GM18873 (cell line): ENCODE data around the gene SNX20.
A peak's percentile ranks its signal among the peaks of the same experiment; 100 is the strongest.

Experiments used
- ATAC-seq: cut with Tn5 transposase; IDR thresholded peaks from one replicate; pipeline ENCODE4 v1.9.1; 2021; ENCODE audit warnings: mild to moderate bottlenecking, moderate library complexity, moderate number of reproducible peaks; ENCODE audit not compliant: unreplicated experiment, low FRiP score

SNX20 gene

GRCh38 chr16:50705436-50706110 lies 24.5 kb upstream of the SNX20 start:
- no peak for ATAC-seq

- ATAC-seq = no peak
Measured at GRCh38 chr16:50704245-50704644, 23.1 kb upstream of the SNX20 start.

GRCh38 chr16:50702725-50703124 lies 21.6 kb upstream of the SNX20 start:
- ATAC-seq = no peak

DNA sequence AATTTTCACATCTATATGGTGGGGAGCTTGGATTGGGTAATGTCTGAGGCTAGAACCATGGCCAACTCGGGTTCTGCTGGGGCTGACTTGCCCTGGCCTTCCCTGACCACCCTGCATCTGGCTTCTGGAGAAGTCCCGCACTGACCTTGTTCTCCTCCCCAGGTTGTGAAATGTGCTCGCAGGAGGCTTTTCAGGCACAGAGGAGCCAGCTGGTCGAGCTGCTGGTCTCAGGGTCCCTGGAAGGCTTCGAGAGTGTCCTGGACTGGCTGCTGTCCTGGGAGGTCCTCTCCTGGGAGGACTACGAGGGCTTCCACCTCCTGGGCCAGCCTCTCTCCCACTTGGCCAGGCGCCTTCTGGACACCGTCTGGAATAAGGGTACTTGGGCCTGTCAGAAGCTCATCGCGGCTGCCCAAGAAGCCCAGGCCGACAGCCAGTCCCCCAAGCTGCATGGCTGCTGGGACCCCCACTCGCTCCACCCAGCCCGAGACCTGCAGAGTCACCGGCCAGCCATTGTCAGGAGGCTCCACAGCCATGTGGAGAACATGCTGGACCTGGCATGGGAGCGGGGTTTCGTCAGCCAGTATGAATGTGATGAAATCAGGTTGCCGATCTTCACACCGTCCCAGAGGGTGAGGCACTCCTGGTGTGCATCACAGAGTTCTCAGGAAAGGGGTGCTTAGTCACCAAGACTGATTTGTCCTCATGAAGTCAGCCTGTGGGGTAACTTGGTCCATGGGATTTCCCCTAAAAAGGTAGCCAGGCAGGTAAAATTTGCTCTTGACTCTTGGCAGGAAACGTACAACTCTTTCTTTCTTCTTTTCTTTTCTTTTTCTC lies 18.4 kb upstream of the SNX20 start:
- no peak for ATAC-seq

GRCh38 chr16:50697881-50698767 lies 17.0 kb upstream of the SNX20 start:
- ATAC-seq = peak; percentile 48

DNA sequence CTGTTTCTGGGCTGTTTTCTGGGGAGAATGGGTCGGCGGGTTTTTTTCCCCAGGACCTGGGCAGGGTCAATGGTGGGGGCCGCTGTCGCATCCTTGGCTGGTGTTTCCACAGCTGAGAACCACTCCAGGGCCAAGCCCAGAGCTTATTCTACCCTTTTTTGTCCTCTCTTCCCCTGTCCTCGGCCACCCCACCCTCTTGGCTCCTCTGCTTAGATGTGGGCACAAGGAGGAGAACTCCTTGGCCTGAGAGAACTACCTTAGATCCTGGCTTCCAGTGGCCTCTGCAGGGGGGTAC lies 16.3 kb upstream of the SNX20 start:
- no peak for ATAC-seq

DNA sequence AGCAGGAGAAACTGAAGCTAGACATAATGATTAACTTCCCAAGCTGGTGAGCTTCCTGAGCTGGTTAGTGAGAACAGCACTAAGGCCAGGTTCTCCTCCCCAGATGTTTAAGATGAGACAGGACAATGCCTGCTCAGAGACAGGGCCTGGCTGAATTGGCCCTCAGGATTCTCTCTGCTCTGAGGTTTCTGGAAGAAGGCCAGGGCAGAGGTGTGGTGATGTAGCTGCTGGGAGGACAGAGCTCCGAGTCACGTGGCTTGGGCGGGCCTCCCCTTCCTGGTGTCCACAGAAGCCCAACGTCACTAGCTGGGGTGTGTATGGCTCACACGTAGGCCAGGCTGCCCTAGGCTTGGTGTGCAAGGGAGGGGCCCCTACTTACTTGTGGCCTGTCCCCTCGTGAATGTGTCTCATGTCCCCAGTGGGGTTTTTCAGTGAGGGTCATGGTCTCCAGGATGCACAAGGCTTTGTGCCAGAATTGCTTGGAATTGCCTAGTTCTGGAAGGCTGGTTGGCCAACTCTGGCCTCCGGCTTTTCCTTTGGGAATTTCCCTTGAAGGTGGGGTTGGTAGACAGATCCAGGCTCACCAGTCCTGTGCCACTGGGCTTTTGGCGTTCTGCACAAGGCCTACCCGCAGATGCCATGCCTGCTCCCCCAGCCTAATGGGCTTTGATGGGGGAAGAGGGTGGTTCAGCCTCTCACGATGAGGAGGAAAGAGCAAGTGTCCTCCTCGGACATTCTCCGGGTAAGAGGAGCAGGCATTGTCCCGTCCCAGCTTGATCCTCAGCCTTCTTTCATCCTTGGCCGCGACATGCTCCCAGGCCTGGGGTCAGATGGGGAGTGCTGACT lies 15.7 kb upstream of the SNX20 start:
- no peak for ATAC-seq

GRCh38 chr16:50696126-50696525 lies 15.0 kb upstream of the SNX20 start:
- no peak for ATAC-seq

DNA sequence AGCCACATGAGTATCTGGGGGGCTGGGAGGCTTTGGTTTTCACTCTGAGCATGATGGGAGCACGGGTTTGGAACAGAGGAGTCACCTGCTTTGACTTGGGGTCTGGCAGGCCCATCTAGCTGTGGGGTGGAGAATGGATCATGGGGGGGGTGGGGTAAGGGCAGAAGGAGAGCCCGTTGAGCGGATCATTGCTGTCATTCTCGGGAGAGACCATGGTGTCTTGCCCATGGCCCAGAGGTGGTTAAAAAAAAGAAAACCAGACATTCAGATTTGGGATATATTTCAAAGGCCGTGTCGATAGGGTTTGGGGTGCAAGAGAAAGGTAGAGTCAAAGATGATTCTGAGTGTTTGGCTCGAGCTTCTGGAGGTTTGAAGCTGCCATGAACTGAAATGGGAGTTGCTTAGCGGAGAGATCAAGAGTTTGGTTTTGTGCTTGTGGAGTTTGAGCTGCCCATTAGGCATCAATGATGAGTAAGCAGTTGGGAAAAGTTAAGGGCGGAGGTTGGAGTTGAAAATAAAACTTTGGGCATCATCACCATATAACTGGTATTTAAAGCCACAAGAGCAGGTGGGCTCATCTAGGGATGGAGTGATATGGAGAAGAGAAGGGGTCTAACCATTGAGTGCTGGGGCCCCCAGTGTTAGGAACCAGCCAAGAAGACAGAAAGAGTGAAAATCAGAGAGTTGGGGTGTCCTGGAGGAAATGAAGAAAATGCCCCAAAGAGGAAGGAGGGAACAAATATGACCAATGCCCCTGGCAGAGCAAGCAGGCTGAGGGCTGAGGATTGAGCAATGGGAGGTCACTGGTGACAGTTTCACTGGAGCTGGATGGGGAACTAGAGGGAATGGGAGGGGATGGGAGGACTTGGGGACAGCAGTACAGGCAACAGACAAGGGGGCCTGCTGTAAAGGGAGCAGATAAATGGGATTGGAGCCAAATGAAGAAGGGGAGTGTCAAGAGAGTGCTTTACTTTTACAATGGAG lies 14.2 kb upstream of the SNX20 start:
- no peak for ATAC-seq

DNA sequence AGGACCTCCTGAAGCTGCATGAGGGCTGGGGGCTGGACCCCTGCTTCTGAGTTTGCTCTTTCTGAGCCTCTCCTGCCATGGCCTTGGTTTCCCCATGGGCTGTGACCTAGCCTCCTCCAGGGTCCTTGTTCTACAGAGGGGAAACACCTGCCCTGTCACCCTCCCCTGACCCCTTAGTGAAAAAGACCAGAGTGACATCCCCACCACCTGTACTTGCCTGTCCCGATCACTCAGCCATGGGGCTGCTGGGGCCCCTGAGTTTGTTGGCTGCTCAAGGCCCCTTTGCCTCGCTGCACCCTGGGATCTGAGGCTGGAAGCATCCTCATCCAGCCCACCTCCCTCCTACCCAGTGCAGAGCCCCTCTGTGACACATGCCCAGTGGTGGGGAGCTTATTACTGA lies 13.1 kb upstream of the SNX20 start:
- no peak for ATAC-seq

DNA sequence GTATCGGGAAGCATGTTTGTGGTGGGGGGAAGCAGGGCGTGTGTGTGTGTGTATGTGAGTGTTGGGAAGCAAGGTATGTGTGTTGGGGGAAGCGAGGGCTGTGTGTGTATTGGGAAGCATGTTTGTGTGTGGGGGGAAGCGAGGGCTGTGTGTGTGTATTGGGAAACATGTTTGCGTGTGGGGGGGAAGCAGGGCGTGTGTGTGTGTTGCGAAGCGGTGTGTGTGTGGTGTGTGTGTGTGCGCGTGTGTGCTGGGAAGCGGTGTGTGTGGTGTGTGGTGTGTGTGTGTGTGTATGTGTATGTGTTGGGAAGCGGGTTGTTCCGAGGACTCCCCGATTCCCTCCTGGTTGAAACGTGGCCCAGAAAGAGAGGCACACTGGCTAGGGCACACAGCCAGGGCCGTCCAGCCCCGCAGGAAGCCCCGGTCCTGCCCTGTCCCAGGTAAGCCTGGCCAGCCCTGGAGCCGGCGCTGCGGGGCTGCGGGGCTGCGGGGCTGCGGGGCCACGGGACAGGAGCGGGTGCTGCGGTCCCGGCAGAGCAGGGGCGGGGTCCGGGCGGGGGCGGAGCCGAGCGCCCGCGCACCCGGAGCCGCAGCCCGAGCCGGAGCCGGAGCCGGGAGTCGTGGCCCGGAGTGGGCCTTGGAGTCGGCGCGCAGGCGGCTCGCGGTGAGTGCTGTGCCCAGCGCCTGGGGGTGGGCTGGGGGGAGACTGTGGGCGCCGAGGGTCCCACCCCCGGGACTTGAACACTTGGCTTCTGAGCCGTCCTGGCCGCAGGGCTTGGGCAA lies 12.1 kb upstream of the SNX20 start, which contains the start of gene NOD2:
Gene NOD2 (plus strand): TSS at position 608 of the 783 bp plus-strand sequence. CDS start 5,890 bp downstream, outside the sequence.
- ATAC-seq = no peak

DNA sequence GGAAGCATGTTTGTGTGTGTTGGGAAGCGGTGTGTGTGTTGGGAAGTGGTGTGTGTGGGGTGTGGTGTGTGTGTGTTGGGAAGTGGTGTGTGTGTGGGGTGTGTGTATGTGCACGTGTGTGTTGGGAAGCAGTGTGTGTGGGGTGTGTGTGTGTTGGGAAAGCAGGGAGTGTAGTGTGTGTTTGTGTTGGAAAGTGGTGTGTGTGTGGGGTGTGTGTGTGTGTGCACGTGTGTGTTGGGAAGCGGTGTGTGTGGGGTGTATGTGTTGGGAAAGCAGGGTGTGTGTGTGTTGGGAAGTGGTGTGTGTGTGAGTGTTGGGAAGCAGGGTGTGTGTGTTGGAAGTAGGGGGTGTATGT lies 11.5 kb upstream of the SNX20 start:
- no peak for ATAC-seq

GRCh38 chr16:50690177-50690576 lies 9.1 kb upstream of the SNX20 start:
- ATAC-seq = no peak

DNA sequence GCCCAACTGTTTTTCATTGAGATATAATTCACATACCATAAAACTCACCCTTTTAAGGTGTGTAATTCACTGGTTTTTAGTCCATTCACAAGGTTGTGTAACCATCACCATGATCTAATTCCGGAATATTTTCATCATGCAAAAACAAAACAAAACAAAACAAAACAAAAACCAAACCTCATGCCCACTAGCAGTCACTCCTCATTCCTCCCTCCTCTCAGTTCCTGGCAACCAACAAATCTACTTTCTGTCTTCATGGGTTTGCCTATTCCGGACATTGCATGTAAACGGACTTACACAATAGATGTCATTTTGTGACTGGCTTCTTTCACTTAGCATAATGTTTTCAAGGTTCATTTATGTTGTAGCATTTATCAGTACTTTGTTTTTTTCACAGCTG lies 7.8 kb upstream of the SNX20 start:
- no peak for ATAC-seq

GRCh38 chr16:50688083-50688482 lies 7.0 kb upstream of the SNX20 start:
- no peak for ATAC-seq

DNA sequence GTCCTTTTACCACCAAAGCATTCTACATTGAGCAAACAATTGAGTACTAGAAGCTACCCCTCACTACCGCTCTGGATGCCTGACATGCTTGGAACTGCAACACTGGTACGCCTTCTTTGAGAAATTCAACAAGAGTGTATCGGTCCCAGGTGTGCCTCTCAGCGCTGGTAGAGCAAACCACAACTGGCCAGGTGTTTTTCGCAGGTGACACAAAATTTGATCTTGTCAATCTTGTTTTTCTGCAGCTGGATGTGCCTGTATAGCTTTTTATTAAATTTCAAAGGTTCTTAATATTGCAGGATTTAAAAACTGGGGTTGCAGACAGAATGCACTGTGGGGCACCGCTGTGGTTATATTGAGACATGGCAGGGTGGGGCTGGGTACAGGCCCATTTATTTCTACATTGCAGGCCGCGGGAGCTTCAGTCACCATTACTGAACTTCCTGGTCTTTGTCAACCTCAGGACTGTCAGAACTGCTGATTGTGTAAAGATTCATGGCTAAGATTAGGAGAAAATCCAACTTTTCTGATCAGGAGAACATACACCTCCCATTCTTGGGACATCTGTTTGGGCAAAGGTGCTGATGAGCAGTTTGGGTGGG lies 4.5 kb upstream of the SNX20 start:
- no peak for ATAC-seq

- ATAC-seq = no peak
Measured at GRCh38 chr16:50684823-50685461, 3.8 kb upstream of the SNX20 start.
